Eye (tissue), 1 donor: ENCODE results near the gene ASPRV1.
"Not testable (repeated sequence)": the region's sequence is repeated elsewhere in the genome, so short reads cannot be mapped to it uniquely, and the experiment has no call there.

Source experiments
- DNase-seq: peaks from one replicate; pipeline ENCODE4 v3.0.0-alpha.2; 2015

Gene ASPRV1

DNA sequence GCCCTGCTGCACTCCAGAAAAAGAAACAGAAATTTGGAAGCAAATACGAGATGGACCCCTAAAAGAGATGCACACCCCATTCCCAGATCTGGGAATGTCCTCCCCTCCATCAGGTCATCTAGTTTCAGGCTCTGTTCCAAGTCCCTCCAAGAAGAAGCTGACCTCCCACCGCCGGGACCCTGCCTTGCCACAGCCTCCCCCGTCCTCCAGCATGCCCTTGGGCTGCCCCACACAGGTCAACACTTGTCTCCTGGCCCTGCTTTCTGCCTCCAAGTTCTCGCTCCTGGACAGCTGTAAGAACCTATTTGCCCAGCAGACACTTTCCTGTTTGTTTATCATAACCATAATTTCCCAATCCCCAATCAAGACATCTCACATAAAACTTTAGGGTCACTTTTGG, 2.0 kb downstream of the ASPRV1 start:
- DNase-seq = no peak

DNA sequence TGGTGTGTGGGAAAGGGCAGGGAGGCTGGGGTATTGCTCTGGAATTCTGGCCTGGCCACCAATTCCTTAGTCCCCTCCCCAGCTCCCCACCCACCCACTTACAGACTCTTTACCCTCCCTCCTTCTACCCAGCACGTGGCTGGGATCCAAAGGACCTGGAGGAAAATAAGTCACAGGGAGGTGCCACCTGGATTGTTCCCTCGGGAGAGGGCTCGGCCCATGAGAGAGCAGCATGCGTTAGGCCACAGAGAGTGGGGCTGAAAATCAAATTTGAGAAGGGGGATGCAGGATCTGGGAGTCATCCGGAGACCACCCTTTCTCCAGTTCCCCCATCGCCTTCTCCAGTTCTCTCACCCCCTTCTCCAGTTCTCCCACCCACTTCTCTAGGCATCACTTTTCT, 3.0 kb downstream of the ASPRV1 start:
- no peak for DNase-seq

DNA sequence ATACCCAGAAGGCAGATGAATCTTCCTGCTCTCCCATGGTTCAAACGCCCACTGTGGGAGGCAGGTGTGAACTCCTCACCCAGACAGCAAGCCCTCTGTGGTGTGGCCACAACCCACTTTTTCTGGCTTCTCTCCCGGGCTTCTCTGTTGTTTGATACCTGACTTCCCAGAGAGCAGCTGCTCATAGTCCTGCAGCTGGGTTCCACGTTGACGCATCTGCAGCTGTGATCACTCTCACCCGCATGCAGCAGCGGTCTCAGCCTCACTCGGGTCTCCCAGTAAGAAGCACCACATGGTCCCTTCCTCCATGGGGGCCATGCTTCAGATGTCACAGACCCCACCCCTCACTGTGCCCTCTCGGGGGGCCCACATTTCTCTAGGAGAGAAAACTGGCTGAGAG, 3.5 kb downstream of the ASPRV1 start:
- no peak for DNase-seq

DNA sequence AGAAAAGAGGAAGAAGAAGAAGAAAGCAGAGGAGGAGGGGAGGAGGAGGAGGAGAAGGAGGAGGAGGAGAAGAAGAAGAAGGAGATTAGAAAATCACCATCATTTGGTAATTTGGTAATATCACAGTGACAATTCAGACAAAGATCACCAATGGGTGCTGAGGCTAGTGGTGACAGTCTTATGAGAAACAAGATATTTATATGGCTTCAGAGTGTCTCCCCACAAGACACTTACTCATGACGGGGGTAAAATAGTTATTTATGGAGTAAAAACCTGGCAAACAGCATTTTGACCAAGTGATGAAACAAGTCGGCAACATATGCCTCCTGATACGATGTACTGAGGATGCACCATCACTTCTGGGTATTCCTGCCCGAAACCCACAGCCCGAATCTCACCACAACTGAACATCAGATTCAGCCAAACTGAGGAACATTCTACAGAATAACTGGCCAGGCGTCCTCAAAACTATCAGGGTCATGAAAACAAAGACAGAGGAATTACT, 4.9 kb downstream of the ASPRV1 start:
- DNase-seq = no peak

DNA sequence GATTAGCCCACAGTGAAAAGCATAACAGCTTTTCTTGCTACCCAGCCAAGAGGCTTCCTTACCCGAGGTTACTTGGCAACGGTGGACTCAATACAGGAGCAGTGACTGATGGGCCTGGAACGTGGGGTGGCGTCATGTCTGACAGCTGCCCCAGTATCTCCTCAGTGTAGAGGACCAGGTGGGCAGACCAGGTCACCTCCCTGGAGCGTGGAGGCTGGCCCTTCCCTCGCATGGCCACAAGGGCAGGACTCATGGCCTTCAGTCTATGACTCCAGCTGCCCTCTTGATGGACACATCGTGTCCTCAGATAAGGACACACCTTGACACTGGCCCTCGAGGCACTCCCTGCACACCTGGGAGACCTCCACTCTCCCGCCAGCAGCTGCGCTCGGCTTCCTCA, 6.4 kb downstream of the ASPRV1 start:
- DNase-seq = no peak

DNA sequence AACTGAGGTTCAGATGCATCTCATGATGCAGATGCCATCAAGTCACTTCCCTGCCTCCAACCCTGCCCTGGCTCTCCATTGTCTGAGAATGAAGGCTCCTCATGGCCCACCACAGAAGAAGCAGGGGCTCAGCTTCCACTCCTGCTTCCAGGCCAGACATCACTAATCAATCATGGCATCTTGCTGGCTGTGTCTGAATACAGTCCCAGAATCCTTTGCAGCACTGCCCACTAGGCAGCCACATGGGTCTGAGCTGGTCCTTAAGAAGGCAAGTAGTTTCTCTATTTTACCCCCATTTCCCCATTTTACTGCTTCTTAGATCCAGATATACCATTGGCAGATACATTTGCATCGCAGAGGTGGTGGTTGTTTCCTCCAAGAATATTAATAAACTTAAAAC, 7.3 kb downstream of the ASPRV1 start:
- DNase-seq = no peak

DNA sequence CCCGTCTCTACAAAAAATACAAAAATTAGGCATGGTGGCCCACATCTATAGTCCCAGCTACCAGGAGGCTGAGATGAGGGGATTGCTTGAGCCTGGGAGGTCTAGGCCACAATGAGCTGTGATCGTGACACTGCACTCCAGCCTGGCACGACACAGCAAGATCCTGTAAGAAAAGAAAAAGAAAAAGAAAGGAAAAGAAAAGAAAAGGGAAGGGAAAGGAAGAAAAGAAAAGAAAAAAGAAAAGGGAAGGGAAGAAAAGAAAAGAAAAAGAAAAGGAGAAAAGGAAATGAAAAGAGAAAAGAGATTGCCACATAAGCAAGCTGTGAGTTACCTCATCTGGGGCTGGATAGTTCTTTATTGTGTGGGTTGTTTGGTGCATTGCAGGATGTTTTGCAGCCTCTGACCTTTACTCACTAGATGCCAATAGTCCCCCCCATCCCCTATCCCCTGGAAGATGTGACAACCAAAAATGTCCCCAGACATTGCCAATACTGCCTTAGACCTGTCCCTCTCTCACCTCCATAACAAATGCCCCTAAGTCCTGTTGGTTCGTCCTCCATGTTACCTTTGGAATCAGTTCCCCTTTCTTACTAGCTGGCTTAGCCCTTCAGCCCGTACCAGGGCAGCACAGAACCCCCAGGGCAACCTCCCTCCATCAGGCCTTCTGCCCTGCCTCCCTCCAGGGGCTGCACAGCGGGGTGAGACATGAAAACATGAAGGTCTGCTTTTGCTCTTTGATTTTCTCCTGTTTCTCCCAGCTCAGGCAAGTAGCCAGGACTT, 8.9 kb downstream of the ASPRV1 start:
- DNase-seq = no peak

DNA sequence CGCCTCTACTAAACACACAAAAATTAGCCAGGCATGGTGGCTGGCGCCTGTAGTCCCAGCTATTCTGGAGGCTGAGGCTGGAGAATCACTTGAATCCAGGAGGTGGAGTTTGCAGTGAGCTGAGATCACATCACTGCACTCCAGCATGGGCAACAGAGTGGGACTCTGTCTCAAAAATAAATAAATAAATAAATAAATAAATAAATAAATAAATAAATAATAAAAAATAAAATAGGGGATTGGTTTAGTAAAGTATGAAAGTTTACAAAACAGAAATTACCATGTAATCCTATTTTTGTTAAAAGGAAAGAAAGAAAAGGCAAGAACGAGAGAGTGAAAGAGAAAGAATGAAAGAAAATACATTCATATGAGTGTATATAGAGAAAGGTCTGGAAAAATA, 10.8 kb downstream of the ASPRV1 start:
- not testable (repeated sequence) for DNase-seq

DNA sequence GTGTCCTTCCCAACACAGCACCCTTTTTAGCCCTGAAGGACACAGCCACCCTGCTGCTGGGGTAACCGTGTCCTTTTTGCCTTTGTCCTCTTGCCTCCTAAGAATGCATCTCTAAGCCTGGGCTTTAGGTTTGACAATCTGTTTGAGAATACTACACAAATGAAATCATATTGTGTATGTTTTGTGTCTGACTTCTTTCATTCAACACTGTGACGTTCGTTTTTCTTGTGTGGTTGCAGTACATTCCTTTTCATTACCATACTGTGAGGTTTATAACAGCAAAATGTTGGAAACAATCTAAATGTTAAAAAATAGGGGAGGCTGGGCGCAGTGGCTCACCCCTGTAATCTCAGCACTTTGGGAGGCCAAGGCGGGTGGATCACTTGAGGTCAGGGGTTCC, 11.2 kb downstream of the ASPRV1 start:
- no peak for DNase-seq

DNA sequence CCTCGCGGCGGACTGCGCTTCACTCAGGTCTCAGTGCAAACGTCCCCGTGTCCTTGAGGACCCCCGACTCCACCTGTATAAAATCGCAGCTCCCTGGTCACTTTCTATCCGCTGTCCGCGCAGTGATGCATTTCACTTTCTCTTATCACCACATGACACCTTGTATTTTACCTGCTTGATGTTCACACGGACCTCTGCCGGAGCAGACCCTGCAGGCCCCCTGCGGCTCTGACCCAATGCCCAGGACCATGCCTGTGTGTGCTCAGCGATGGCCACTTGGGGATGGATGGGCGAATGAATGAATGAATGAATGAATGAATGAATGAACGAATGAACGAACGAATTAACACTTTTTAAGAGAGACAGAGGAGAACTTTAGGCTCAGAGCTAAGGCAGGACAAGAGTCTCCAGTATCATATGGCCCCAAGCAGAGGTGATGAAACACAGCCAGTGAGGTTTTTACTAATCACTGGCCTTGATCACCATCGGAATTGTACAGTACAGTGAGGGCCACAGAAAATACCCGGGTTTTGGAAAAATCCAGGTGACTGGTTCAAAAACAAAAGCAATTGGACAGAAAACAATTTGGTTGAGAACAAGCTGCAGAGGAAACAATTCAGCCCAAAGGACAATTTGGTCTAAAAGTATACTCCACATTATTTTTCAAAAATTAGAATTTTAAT, 12.3 kb downstream of the ASPRV1 start:
- no peak for DNase-seq

DNA sequence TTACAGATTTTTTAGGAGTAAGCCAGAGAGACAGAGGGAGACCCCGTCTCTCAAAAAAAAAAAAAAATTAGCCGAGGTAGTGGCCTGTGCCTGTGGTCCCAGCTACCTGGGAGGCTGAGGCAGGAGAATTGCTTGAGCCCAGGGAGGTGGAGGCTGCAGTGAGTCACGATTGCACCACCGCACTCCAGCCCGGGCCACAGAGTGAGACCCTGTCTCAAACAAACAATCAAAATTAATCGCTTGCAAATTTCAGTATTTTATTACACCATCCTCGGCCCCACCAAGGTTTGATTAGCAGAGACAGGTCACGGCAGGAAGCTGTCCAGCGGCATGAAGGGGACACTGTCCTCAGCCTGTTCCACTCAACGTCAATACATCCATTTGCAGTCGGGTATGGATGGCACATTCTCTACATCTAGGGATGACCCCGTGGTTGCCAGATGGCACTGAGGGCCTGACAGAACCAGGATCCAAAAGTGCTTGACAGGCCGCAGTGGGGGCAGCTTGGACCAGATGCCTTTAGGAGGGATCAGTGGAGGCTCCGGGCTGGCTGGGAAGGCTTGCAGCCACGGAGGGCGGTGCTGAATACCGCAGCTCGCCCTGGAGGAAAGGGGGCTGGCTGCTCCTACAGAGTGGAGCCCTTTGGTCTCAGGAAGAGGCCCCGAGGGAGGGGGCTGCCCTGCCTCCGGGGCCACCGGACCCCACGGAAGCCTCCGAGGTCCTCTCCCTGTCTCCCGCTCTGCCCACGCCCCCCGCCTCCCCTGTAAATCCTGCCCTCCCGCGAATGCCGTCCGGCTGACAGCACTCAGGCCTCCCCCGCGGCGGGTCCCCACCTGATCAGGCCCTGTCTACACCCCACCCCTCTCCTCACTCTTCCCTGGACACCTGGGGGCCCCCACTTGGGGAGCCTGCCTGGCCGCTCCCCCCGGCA, 13.1 kb downstream of the ASPRV1 start:
- peak; percentile 38 for DNase-seq

DNA sequence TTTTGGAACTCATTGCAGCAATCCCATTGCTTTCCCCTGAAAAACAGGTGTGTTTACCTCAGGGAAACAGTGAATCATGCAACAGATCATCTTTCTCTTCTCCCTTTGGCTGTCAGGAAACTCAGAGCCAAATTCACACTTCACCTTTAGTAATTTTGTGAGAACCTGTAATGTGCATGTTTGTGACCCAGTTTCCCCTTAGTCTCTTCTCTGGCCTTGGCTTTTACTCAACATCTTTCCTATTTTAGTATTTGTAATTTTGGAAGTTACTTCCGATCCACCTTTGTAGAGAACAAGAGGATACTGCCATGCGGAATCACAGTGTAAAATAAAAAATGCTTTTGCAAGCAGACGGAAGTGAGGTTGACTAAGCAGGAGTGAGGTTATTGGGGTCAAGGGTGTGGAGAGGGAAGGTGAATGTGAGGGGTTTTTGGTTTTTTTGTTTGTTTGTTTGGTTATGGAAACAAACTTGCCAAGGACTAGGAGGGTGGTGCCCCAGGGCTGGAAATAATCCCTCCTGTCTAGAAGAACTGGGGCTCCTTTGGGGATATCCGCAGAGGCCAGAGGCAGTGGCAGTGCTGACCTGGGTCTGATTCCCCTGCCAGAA, 14.0 kb downstream of the ASPRV1 start:
- DNase-seq = no peak

DNA sequence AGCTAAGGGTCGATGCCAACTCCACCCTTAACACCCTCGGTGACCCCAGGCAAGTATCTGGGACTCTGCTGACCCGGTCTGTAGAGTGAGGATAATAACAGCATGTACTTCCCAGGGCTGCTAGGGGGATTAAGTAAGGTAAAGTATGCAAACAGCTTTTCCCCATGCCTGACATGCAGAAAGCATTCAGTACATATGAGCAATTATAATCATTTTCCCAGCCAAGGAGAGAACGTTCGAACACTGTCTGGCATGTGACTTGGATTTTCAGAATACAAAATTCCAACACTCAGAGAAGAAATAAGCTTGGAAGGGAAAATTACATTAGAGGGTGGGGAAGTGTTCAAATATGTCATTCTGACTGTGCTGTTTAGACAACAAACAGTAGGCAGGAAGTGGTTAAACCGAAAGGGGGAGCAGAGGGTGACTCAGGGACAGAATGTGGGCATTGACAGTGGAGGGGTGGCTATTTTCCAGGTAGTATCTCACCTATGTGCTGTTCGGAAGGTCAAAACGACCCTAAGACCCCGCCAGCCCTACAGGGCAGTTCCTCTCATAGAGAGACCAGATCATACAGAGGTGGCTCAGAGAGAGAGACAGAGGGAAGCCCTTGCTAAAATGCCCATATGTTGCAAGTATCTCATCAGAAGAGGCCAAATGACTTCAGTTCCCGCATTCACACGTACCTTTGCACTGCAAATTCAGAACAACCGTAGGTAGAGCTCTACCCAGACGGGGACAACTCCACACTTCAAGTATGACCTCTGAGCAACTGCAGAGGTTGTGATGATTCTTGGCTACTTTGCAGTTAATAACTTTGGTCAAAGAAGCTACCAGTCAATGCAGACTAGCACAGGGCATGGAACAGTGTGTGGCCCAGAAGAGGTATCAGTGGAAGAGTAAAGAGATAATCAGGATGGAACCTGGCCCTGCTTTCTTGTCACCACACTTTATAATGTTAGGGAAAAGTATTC, 14.8 kb downstream of the ASPRV1 start:
- DNase-seq = peak; percentile 22

DNA sequence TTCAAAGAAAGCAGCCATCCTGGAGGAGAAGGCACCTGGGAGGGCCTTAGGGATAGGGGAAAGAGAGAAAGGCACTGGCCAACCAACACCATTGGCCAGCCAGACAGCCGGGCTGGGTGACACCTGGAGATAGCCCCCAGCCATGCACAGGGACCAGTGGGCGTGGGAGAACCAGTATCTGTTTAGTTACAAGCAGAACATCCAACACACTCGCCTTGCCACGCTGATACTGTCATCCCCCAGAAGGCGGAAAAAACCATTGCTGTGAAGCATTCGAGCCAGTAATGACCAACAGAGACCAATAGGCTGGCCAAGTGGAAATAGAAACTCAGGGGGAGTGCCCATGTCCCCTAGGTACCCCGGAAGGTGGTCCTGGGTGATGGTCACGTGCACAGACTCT, 15.5 kb downstream of the ASPRV1 start:
- no peak for DNase-seq

DNA sequence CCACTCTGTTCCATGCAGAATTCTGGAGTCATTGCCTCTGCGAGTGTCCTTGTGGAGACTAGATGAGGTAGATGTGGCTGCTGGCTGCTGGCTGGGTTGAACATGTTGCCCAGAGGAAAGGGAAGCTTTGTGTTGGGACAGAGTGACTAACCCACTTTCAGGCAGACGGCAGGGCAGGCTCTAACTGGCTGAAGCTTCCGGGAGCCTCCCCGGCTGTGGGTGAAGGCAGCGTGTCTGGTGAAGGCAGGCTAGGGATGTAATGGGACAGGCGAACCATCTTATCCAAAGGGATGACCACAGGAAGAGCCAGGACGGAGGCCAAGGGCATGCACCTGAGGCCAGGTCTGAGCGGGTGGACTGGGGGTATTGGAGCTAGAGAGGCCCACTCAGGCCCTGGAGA, 16.0 kb downstream of the ASPRV1 start:
- DNase-seq = no peak

DNA sequence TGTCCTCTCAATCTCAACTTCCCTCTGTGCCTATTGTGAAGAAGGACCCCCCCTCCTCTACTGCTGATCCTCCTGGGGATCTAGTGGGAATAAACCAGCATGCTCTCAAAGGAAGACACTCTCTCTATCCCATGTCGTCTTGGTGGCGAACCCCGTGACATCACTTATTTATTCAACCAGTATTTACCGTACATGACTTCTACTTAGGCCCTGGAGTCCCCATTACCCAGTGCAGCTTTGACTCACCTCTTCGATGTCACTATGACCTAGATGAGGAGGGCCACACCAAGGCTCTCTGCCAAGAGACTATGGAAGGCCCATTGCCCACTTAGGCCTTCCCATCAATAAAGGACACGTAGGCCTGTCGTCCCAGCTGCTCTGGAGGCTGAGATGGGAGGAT, 16.7 kb downstream of the ASPRV1 start:
- DNase-seq = no peak

DNA sequence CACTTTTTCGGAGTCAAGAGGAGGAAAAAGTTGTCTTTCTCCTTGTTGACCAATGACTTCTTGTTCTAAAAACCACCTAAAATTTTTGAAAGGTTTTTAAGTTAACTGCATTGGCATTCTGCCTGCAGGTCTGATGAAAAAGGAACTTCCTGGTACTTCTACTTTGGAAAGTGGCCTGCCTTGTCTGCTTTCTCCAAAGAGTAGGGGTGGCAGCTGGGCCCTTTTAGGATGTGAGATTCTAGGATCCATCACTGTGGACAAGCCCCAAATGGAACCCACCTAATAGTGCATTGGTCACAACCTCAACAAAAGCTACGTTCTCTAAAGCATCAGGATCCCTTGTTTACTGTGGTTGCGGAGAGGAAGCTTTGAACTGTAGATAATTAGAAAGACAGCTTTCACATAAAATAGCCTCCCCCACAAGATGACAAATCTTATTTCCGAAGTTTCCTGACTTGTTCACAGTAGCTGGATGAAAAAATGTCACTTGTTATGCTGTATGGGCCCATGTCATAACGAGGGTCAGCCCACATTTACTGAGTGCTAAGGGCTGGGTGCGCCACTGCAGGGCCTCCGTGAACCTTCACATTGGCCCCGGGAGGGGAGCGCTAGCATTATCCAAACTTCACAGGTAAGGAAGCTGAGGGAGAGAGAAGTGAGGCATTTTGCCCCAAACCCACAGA, 17.4 kb downstream of the ASPRV1 start:
- no peak for DNase-seq

DNA sequence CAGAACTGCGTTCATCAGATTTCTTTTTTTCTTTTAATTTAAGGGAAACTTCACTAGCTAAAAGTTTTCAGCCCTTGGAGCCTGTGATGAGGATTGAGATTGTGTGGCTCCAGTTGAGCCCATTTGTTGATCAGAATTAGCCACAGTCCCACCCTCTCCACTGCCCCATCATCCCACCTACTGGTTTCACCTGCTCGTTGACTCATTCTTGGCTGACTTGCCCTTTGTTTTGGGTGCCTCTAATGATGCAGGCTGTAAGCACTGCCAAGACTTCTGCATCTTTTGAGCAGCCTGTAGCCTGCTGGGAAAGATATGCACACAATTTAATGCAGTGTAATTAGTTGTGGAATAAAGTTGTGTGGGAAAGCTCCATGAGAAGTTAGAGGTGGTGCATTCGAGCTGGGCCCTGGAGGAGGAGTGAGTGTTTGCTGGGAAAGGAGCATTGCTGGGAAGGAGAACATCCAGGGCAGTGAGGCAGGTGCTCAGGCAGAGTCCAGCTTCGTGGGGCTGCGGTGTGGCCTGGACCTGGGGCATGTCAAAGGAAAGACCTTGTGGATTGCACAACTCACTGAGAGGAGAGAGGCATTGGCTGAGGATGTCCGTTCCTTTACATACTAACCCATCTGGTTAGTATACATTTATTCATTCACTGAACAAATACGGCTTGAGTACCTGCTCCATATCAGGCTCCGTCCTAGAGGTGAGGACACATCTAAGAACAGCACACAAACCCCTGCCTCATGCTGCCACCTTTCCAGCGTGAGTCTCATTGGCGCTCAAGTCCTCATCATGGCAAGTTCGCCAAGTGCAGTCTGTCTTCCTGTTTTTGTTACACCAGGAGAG, 18.2 kb downstream of the ASPRV1 start:
- no peak for DNase-seq

DNA sequence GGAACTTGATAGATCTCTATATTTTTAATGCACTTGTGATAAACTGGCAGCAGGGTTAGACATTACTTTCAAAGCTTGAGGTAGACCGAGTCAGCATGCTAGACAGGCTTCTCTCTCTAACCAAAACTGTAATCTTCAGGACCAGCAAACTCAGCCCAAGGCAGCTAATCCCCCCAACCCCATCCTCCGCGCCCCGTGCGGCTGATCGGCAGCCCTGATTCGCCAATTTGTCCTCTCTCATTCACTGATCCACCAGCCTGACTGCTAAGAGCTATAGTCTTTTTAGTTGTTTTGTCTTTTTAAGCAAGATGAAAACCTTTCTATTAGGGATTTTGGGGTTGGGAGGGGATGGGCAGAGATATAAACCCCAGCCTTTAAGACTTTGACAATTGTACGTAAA, 20.7 kb downstream of the ASPRV1 start:
- DNase-seq = no peak

DNA sequence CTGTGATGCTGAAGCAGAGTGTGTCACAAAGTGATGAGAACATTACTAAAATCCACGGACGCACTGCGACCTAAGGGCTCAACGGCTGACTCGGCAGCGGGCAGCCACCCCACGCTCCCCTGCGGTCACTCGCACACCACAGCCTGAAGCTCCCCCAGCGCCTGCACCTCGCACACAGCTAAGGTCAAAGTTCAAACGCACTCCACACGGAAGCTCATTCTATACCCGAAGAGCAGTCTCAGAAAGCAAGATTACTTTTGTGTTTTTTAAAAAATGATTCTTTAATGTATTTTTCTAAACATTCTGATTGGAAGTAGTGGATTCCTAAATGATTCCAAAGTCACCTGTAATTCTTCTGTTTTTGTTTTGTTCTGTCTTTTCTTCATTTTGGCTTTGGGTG, 21.7 kb downstream of the ASPRV1 start:
- DNase-seq = peak; percentile 28
